ENCODE data around the gene KLHL36. TPM values are rescaled to one million over a fixed set of nuclear protein-coding genes. Genes with fewer than 3 reads are reported as not detected.

The KLHL36 gene
- total and polyA plus RNA-seq, 12 donors, result 14.7 to 77.9 (median 55.3) TPM

- H3K4me3 ChIP-seq, result no peak overlapping the region
Measured at GRCh38 chr16:84680165-84680842, 32.0 kb downstream of the KLHL36 start.

GRCh38 chr16:84680843-84681629, 32.7 kb downstream of the KLHL36 start:
- DNase-seq, result no peak
- TF ChIP-seq CTCF (IDR thresholded peaks at IDR 0.05), result no peak
- Histone ChIP-seq H3K4me1 (no peaks in the 10 kb centered on the region), H3K36me3 (no peaks in the 10 kb centered on the region), H3K4me3 (no peak overlapping the region), H3K27me3 (peaks cover 0 to 26% (median 7%) of the 10 kb centered on the region in 7 donors), H3K9me3 (no peaks in the 10 kb centered on the region), H3K27ac (no peak overlapping the region)
- WGBS, 2 donors, result 92 to 98% methylated on average over 4 of the region's 4 CpGs
- intact Hi-C loops (cut with DNase I), result no loop called here
- no peak for ATAC-seq

More at GRCh38 chr16:84680165-84680842, 32.0 kb downstream of the KLHL36 start:
- Histone ChIP-seq H3K36me3 (no peaks in the 10 kb centered on the region), H3K27me3 (peaks cover 0 to 26% (median 6%) of the 10 kb centered on the region in 7 donors), H3K27ac (no peak overlapping the region), H3K4me1 (no peaks in the 10 kb centered on the region), H3K9me3 (no peaks in the 10 kb centered on the region)
- ATAC-seq (no peak), DNase-seq (no peak)
- WGBS, 2 donors, result 83 to 85% methylated on average over 10 of the region's 10 CpGs
- intact Hi-C loops (cut with DNase I), result no loop called here
- TF ChIP-seq CTCF (IDR thresholded peaks at IDR 0.05), result no peak

DNA sequence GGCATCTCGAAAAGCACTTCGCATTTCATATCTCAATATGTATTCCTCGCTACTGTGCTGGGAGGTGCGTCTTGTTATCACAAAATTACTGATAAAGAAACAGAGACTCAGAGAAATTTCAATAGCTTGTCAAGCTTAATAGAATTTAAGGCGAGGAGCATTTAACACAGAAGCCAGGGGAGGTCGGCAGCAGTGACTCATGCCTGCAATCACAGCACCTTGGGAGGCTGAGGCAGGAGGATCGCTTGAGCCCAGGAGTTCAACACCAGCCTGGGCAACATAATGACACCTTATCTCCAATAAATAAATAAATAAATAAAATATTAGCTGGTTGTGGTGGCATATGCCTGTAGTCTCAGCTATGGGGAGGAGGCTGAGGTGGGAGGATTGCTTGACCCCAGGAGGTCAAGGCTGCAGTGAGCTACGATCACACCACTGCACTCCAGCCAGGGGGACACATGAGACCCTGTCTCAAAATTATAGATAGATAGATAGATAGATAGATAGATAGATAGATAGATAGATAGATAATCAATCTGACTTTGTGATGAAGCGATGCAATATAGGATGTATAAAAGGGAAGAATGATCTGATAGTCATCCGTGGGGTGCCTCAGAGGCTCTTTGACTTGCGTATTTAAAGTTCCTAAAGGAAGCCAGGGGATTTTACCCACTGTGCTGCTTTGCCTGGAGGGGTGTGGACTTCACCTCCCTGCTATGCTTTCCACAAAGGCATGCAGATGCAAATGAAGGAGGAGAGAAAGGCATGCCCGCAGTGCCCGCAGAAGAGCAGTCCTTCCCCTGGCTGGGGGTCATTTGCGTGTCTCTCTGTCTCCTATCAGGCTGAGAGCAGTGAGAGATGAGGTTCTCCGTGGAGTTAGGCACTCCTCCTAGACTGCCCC, 35.6 kb downstream of the KLHL36 start:
- peaks cover 0 to 3% (median 0%) of the 10 kb centered on the region in 9 donors for H3K4me1 ChIP-seq
- H3K27me3 ChIP-seq, result peaks cover 0 to 26% (median 7%) of the 10 kb centered on the region in 7 donors
- intact Hi-C loops (cut with DNase I), result no loop called here
- no peak for ATAC-seq
- no peaks in the 10 kb centered on the region for H3K36me3 ChIP-seq
- TF ChIP-seq CTCF (IDR thresholded peaks at IDR 0.05), result no peak
- H3K4me3 ChIP-seq, result no peak overlapping the region
- no peak overlapping the region for H3K27ac ChIP-seq
- WGBS, 2 donors, result 48 to 49% methylated on average over 15 of the region's 15 CpGs
- H3K9me3 ChIP-seq, result no peaks in the 10 kb centered on the region
- DNase-seq, result no peak

- no peak for ATAC-seq
- intact Hi-C loops (cut with DNase I), result no loop called here
Measured at GRCh38 chr16:84684592-84684965, 36.3 kb downstream of the KLHL36 start.

More at GRCh38 chr16:84684592-84684965, 36.3 kb downstream of the KLHL36 start:
- no peak for DNase-seq
- Histone ChIP-seq H3K27ac (no peak overlapping the region), H3K36me3 (no peaks in the 10 kb centered on the region), H3K4me3 (no peak overlapping the region), H3K4me1 (peaks cover 0 to 3% (median 0%) of the 10 kb centered on the region in 9 donors), H3K27me3 (peaks cover 0 to 26% (median 7%) of the 10 kb centered on the region in 7 donors), H3K9me3 (no peaks in the 10 kb centered on the region)
- TF ChIP-seq CTCF (IDR thresholded peaks at IDR 0.05), result no peak
- 87 to 92% methylated on average over 4 of the region's 4 CpGs for WGBS, 2 donors
